HG03565 (cell line): ENCODE measurements around the gene NELL1.

ENCODE experiments used
- ATAC-seq: cut with Tn5 transposase; IDR thresholded peaks from one replicate; pipeline ENCODE4 v1.9.1; 2021; ENCODE audit warnings: mild to moderate bottlenecking, moderate library complexity; ENCODE audit not compliant: unreplicated experiment

The NELL1 gene

DNA sequence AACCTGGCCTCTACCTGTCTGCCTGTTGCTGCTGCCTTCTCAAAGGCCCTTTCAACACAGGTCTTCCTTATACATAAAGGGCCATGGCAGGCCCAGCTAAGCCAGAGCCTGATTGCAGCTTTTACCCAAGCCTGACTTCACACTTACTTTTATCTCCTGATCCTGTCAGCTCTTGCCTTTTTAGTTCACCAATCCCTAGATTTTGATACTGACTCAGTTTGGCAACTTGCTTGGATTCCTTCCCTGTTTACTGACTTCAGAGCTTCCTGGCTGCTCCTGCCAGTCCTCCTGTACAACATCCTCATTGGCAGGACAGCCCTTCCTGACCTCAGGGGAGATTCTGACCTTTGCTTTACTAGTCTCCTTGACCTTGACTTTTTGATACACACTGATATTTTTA, 195.2 kb downstream of the NELL1 start:
- ATAC-seq, result no peak

DNA sequence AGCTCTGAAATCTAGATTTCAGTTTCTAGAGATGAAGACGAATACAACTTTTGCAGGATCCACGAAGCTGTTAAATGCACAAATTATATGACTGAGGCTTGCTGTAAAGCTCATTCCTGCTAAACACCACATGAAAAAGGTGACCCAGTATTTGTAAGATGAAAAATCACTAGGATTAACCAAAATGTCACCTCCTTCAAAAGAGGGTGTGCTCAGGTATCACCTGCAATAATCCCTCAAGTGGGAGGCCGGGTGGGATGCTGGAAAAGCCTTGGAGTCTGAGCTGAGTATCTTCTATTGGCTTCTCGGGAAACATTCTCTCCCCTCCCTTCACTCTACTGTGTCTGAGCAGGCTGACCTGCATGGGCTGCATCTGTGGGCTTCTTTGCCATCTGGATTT, 195.8 kb downstream of the NELL1 start:
- no peak for ATAC-seq

DNA sequence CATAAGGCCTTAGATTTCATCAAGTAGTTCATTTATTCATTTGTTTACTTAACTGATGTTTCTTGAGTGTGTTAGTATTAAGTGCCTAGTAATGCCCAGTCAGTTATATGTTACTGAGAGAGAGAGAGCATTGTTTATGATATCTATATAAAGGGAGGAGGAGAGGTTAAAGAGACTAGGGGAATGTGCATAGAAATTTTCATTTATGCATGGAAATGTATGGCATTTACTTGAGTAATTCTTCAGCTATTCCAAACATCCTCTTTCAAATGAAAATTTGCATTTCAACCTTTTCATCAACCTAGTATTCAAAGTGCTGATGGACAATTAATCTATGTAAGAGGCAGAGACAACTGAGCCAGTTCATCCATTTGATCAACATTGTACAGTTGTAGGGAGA, 199.7 kb downstream of the NELL1 start:
- ATAC-seq, result no peak

DNA sequence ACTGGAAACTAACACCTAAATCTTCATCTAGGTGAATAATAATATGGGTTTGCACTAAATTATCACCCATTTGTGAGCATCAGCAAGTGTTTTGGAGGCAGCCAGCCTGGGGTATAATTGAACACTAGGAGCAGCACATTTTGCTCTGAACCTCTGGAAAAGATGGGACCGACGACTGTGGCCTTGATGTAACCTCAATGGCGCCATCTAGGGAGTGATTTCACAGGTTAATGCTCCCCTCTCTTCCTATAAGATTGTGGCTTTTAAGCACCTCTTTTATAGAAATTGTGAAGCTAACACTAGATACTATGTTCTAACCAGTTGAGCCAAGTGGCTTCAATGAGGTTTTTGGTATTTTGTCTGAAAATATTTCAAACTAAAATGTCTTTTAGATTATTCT, 203.7 kb downstream of the NELL1 start:
- no peak for ATAC-seq

DNA sequence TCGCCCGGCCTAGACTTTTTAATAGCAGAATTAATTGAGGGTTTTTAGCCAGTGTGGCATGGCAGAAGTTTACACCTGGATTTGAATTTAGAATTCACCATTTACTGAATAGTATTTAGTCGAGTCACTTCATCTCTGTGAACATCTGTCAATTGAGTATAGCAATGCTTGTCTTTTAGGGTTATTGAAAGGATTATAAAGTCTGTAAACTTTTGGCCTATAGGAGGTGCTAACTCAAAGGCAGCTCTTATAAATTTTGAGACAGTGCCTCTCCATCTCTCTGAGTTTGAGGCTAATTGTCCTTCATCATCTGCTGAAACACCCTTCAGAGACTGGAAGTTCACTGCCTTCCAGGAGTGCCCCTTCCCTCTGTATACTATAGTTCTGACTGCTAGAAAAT, 205.0 kb downstream of the NELL1 start:
- no peak for ATAC-seq

DNA sequence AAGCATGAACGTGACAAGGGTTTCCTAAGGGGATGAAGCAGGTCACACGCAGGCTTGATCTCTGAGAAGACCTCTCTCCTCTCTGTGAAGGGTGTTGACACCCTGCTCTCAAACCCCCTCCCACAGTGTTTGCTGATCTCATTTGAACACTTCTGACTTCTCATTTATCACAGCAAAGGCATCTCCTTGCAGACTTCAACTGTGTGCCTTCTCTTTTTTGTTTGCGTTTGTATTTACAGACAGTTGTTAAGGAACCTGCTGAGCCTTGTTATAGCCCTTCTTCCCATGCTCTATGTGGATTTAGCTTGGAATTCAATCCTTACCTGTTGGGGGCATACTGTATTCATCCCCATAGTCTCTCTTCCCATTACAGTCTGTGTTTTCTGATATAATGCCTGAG, 206.5 kb downstream of the NELL1 start:
- ATAC-seq, result no peak

DNA sequence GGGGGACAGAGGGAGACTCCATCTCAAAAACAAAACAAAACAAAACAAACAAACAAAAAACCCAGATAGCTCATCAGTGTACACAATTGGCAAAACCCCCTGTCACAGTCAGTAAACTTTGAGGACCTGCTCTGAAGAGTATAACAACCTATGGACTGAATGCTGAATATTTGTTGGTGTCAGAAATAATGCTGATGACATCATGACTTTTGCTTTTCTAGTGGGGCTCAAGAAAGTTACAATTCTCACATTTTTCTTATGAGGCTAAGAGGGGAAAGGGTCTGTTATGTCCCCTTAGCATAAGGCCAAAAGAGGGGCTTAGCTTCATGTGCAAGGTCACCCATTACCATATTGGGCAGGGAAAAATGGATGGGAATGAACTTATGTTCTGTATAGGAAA, 207.4 kb downstream of the NELL1 start:
- ATAC-seq, result no peak

DNA sequence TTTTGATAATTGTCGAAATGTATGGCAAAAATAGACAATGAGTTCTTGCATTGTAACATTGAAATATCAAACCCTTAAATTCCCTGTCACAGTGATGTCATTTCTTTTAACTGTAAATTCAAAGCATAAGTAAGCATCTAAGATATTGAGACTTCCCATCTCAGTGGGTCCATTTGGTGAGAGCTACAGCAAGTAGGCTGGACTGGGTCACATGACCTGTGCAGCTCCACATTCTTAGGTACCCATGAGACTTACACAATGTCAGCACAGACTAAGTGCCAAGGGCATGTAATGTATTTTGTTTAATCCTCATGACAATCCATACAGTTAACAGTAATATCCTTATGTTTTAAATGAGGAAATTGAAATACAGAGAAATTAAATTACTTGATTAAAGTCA, 210.7 kb downstream of the NELL1 start:
- ATAC-seq, result no peak

DNA sequence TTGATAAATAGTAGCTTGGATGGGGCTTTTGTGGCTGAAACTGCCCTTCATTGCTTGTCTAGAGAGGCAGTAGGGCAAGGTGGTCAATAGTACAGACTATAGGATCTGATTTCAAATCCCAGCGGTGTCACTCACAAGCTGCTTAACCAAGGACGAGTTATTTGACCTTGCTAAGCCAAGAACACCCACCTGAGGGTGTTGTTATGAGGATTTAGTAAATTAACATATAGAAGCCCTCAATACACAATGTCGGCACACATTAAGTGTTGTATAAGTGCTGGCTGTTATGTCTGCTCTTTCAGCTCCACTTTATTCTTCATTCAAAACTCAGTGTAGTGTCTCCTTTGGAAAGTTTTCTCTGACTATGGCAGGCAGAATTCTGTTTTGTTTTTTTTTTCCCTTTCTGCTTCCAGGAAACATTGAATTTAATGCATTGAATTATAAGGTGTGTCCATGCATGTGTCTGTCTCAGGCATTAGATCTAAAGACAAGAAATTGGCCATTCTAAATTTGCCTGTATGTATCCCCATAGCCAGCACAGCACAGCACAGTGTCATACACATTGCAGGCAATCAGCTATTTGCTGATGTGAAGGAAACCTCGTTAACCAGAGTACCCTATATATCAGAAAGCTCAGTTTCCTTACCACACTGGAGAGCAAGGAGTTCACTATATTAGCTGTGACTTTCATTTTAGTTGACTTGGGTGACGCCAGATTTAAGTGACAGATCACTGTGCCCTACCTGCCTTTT, 212.1 kb downstream of the NELL1 start:
- ATAC-seq, result no peak

DNA sequence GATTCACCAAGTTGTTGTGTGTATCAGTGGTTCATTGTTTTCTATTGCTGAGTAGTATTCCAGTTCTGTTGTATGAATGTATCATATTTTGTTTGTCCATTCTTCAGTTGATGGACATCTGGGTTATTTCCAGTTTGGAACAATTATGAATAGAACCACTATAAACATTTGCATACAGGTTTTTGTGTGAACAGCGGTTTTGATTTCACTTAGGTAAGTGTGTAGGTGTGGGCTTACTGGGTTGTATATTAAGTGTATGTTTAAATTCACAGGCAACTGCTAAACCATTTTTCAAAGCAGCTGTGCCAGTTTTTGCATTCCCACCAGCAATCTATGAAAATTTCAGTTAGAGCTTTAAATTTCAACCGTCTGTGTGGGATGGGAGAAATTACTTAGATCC, 217.8 kb downstream of the NELL1 start:
- ATAC-seq, result no peak

DNA sequence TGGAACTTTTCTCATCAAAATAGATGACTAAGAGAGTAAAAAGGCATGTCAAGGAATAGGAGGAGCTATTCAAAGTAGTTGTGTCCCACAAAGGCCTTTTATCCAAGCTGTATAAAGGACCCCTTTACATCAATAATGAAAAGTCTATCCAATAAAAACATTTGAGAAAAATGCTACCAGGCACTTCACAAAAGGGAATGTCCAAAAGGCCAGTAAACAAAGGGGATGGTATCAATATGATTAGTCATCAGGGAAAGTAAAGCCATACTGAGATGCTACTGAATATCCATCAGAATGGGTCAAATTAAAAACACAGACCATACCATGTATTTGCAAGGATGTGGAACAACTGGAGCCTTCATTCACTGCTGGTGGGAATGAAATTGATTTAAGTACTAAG, 224.9 kb downstream of the NELL1 start:
- no peak for ATAC-seq

DNA sequence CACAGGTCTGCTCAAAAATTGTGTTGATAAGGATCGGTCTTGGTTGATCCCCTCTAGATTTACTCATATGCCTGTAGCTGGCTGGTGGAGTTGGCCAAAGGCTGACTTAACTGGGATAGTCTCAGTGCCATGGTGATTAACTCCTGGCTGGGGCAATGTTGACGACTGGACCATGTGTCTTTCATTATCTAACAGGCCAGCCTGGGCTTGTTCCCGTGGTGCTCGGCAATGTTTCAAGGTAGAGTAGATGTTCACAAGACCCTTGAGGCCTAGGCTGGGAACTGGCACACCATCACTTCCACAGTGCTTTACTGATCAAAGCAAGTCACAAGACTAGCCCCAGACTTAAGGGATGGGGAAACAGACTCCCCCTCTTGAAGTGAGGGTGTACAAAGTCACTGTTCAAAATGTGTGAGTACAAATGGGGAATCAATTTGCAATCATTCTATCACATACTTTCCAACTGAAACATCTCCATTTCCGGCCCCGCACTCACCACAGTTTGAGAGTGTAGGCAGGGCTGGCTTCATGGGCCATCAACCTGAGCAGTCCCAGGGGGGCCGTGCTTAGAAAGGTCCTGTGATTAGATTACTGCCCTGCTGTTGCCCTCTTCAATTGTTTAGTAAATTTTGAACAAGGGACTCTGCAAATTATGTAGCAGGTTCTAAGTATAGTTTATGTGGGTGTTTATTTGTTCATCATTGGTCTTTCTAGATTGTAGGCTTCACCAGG, 240.8 kb downstream of the NELL1 start:
- no peak for ATAC-seq

DNA sequence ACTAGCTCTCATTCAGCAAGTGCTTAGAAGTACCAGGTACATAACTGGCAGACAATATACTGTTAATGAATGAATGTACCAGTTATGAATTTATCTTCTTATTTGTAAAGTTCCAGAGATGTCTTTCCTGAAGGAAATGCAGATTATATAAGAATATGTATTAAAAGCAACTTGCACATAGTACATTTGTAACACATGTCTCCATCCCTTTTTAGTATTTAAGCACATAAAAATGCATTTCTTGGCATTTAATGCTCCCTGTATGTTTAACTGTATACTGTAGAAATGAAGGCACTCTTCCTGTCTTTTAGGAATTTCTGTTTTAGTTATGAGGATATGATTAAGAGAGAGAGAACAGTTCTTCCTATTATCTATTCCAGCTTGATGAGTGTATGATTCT, 241.3 kb downstream of the NELL1 start:
- ATAC-seq, result no peak

DNA sequence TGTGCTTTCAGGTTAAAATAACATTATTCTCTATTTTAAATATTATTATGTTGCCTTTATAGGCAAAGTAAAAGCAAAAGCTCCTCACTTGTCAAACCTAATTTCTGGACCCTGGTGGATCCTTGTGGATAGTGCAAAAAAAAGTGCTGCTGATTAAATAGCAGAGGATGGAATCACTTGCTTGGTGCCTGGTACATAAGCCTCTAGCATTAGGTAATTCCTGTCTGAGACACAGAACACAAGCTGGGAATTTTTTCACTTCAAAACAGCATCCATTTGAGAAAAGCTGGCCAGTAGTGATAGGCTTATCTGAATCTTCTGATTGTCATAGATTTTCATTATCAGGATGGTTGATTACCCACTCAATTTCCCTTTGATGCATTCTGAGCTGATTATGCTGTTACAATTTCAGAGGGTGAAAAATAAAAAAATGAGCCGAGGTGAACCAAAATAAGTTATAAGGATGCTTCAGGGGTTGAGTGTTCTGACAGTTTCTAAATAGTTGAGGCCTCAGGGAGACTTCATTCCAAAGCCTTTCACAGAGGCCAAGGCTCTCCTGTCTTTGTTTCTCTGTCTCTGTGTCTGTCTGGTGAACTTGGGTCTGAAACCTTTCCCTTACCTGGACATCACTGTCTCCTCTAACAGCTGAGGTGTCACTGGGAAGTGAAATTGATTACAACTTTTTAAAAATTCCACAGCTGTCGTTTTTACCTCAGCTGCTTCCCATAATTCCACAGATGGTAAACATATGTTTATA, 242.9 kb downstream of the NELL1 start:
- no peak for ATAC-seq

DNA sequence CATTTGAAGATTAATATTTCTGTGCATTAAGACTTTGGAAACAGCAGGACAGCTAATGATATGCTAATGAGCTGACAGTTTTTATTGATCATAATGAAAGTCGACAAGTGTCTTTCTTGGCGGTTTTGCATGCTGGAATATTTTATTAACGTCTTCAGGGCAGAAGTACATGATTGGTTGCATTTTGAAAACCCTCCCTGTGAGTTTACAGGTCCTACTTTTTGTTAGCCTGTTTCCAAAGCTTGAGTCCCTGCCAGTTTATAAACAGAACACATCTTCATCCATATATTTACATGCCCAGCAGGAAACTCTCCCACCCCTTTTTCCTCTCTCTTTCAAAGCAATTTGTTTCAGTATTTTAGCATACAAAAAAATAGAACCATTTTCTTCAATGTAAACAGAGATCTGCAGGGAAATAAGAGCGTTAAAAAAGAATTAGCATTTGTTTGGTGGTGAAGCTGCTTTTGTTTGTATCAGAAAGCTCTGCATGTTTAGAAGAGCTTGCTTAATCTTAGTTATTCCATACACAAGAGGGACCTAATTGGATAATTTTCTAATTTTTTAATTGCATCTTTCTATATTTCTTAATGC, 243.6 kb downstream of the NELL1 start:
- ATAC-seq, result no peak

DNA sequence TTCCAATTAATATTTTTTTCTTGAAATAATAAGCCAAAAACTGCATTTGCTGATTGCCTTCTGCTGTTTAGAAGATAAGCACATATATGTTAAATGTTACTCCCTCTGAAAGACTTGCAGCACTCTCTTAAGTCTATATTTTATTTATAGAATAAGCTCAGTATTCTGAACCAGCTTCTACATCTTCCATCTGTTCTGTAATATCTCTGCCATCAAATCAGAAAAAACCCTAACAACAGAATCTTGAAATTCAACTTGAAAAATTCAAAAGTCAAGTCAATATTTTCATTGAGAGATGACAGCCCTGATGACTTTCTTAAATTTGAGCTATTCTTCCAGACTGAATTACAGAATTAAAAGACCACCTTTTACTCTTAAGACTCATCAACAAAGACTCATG, 247.9 kb downstream of the NELL1 start:
- ATAC-seq, result no peak

DNA sequence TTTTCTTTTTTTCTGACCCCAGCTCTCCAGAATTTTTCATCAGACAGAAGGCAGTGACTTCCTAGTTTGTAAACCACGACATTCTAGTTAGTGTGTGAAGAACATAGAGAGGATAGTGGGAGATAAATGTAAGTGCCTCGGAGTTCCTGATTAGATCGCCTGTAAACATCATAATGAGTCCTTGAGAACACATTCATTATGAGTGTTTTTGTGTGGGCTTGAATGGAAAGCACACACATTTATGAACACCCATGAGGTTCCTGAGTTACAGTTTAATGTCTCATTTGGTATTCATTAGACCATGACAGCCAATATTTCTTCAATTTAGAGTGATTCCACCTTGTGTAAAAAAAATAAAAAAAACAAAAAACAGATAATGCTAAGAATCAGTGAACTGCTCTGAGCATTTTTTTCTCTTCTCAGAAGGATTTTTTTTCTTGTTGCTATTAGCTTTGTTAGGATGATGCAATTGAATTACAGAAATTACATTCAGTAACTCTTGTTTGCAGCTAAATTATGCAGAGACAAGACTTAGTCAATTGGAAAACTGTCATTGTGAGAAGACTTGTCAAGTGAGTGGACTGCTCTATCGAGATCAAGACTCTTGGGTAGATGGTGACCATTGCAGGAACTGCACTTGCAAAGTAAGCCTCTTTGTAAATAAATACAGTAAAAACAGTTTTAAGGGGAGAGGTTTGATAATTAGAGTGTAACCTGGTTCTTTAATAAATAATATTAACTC, 257.6 kb downstream of the NELL1 start:
- no peak for ATAC-seq

DNA sequence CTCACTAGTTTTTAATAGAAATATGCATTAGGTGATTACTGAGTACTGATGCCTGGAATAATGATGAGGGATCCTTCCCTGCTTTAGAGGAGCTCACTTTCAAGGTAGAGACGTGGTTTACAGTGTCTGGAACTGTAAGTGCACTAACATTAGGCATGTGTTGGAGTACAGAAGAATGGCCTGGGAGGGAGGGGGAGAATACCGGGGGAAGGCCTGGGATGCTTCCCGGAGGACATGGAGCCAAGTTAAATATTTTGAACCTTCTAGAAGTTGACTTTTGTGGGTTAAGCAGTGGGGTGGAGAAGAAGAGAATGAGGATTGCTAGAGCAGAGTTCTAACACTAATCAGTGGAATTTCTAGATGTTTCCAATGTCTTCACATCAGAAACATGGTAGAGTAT, 261.6 kb downstream of the NELL1 start:
- no peak for ATAC-seq

DNA sequence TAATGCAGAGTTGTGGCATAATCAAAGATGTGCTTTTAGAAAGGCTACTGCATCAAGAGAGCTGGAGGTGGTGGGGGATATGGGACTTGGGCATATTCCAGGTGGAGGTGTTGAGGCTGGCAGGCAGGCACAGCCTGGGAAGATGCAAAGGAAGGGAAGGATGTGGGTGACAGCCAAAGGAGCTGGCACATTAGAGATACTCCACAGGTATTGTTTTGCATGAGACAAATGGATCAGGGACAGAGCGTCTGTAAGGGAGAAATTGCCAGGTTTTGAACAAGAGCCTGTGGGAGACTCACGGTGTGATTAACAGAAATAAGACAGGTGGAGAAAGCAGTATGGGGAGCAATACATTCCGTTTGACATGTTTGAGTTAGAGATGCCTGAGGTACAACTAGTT, 263.7 kb downstream of the NELL1 start:
- ATAC-seq, result no peak

DNA sequence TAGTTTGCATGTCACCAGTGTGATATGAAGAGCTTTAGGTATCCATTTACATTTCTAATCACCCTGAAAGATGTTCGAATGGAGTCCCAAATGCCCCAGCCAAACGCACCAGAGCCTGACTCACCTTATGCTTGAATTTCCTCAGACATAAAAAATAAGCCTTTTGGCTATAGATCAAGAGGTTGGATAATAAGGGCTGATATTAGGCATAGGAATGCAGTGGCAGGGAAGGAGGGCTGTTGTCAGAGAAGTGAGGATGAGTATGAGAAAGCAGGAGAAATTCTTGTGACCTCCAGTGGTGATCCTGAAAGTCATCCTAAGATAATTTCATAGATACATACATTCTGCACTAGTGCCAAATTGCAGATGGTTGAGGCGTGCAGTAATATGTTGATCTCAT, 264.6 kb downstream of the NELL1 start:
- no peak for ATAC-seq

DNA sequence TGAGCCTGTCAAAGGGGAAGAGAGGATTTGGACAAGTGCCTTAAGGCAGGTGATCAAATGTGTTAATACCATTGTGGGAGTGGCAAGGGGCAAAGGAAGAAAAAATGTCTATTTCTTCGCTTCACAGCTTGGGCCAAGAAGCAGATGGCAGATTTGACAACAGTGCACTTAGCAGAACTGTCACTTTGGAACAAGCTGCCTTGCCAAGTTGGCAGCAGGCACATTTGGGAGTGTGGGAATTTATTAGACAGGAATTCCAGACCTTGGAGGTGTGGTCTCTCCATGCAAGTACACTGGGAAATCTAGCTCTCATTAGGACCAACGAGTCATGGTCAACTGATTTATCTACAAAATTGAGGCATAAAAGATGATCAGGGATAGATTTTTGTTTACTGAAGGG, 265.1 kb downstream of the NELL1 start:
- ATAC-seq, result no peak
